H9 (cell line): Measurements from ENCODE around the gene LRRC27. TPM values are rescaled to one million over a fixed set of nuclear protein-coding genes. Genes with fewer than 3 reads are reported as not detected.

Experiments used
- DNase-seq: peaks from one replicate; pipeline ENCODE4 v3.0.0-alpha.2; 2017
- H2AFZ ChIP-seq: one replicate; pipeline ENCODE4 v1.6.1; 2013; ENCODE audit warnings: mild to moderate bottlenecking, low read length, control low read depth, moderate library complexity
- H2AK5ac ChIP-seq: 2 replicates; pipeline ENCODE4 v1.6.1; 2013; ENCODE audit warnings: low read length, control low read depth, mixed read lengths; ENCODE audit not compliant: insufficient read length
- H2BK120ac ChIP-seq: one replicate; pipeline ENCODE4 v1.6.1; 2013; ENCODE audit warnings: low read depth, mild to moderate bottlenecking, low read length, control low read depth, inconsistent platforms; ENCODE audit not compliant: poor library complexity, severe bottlenecking
- H2BK12ac ChIP-seq: 2 replicates; pipeline ENCODE4 v1.6.1; 2013; ENCODE audit warnings: low read length, control low read depth, mixed read lengths, low read depth; ENCODE audit not compliant: insufficient read length
- H2BK15ac ChIP-seq: 2 replicates; pipeline ENCODE4 v1.6.1; 2013; ENCODE audit warnings: low read depth, low read length, control low read depth
- H2BK20ac ChIP-seq: one replicate; pipeline ENCODE4 v1.6.1; 2013; ENCODE audit warnings: low read depth, mild to moderate bottlenecking, low read length, control low read depth, inconsistent platforms; ENCODE audit not compliant: poor library complexity, severe bottlenecking
- H2BK5ac ChIP-seq: 2 replicates; pipeline ENCODE4 v1.6.1; 2013; ENCODE audit warnings: low read length, control low read depth, mixed read lengths; ENCODE audit not compliant: insufficient read length
- H3K14ac ChIP-seq: 2 replicates; pipeline ENCODE4 v1.6.1; 2013; ENCODE audit warnings: low read length, control low read depth; ENCODE audit not compliant: insufficient read depth
- H3K18ac ChIP-seq: 2 replicates; pipeline ENCODE4 v1.6.1; 2013; ENCODE audit warnings: low read depth, mild to moderate bottlenecking, mixed read lengths, low read length, control low read depth; ENCODE audit not compliant: insufficient read length
- H3K23ac ChIP-seq: 2 replicates; pipeline ENCODE4 v1.6.1; 2013; ENCODE audit warnings: low read length, control low read depth, mixed read lengths, low read depth; ENCODE audit not compliant: insufficient read length
- H3K23me2 ChIP-seq: 2 replicates; pipeline ENCODE4 v1.6.1; 2013; ENCODE audit warnings: low read depth, mild to moderate bottlenecking, mixed read lengths, low read length, control low read depth; ENCODE audit not compliant: insufficient read length, poor library complexity, severe bottlenecking
- H3K27ac ChIP-seq: 2 replicates; pipeline ENCODE4 v1.5.1; 2013; ENCODE audit warnings: low read length, control low read depth, mixed read lengths, low read depth; ENCODE audit not compliant: insufficient read length
- H3K27me3 ChIP-seq: 2 replicates; pipeline ENCODE4 v1.6.1; 2013; ENCODE audit warnings: low read length, control low read depth, inconsistent platforms; ENCODE audit not compliant: insufficient read depth
- H3K4ac ChIP-seq: 2 replicates; pipeline ENCODE4 v1.6.1; 2013; ENCODE audit warnings: low read depth, mild to moderate bottlenecking, control low read depth, inconsistent platforms, low read length, moderate library complexity
- H3K4me1 ChIP-seq: 2 replicates; pipeline ENCODE4 v1.6.1; 2013; ENCODE audit warnings: low read length, control low read depth, inconsistent platforms; ENCODE audit not compliant: insufficient read depth
- H3K4me2 ChIP-seq: 2 replicates; pipeline ENCODE4 v1.6.1; 2013; ENCODE audit warnings: low read length, control low read depth, mixed read lengths; ENCODE audit not compliant: insufficient read length, insufficient read depth
- H3K56ac ChIP-seq: 2 replicates; pipeline ENCODE4 v1.6.1; 2013; ENCODE audit warnings: low read depth, mild to moderate bottlenecking, mixed read lengths, low read length, control low read depth; ENCODE audit not compliant: insufficient read length
- H3K79me1 ChIP-seq: 2 replicates; pipeline ENCODE4 v1.6.1; 2013; ENCODE audit warnings: low read depth, mild to moderate bottlenecking, moderate library complexity, low read length, control low read depth, inconsistent platforms; ENCODE audit not compliant: insufficient read depth, poor library complexity, severe bottlenecking
- H3K79me2 ChIP-seq: 2 replicates; pipeline ENCODE4 v1.6.1; 2013; ENCODE audit warnings: low read length, control low read depth, inconsistent platforms; ENCODE audit not compliant: insufficient read depth
- H3K9ac ChIP-seq: 2 replicates; pipeline ENCODE4 v1.6.1; 2013; ENCODE audit warnings: low read length, control low read depth, mixed read lengths; ENCODE audit not compliant: insufficient read length; ENCODE audit errors: extremely low read depth
- H3K9me3 ChIP-seq: one replicate; pipeline ENCODE4 v1.6.1; 2013; ENCODE audit warnings: low read depth, low read length, inconsistent platforms; ENCODE audit not compliant: control insufficient read depth
- H3T11ph ChIP-seq: one replicate; pipeline ENCODE4 v1.6.1; 2013; ENCODE audit warnings: mild to moderate bottlenecking, low read length, control low read depth, inconsistent platforms
- H4K20me1 ChIP-seq: one replicate; pipeline ENCODE4 v1.6.1; 2013; ENCODE audit not compliant: control insufficient read depth, insufficient read length, insufficient read depth
- H4K5ac ChIP-seq: 2 replicates; pipeline ENCODE4 v1.6.1; 2013; ENCODE audit warnings: low read depth, mild to moderate bottlenecking, mixed read lengths, low read length, control low read depth; ENCODE audit not compliant: insufficient read length
- H4K8ac ChIP-seq: replicated peaks from 2 replicates; pipeline ENCODE4 v1.6.1; 2013; ENCODE audit warnings: low read length, control low read depth, mixed read lengths, low read depth; ENCODE audit not compliant: insufficient read length
- H4K91ac ChIP-seq: 2 replicates; pipeline ENCODE4 v1.6.1; 2013; ENCODE audit warnings: low read depth, mild to moderate bottlenecking, moderate library complexity, mixed read lengths, low read length, control low read depth; ENCODE audit not compliant: insufficient read length
- H3K27ac Mint-ChIP-seq, 3 experiments: 2 replicates in 2 of 3; 3 replicates in 1 of 3; pipeline ENCODE4 v1.8.0; 2020 to 2021; ENCODE audit warnings: mixed read lengths in 3 of 3, mild to moderate bottlenecking in 1 of 3, moderate library complexity in 1 of 3
- H3K27me3 Mint-ChIP-seq: 2 replicates; pipeline ENCODE4 v1.8.0; 2021; ENCODE audit warnings: low read depth, mild to moderate bottlenecking, moderate library complexity, mixed read lengths
- H3K36me3 Mint-ChIP-seq, 3 experiments: 2 replicates in 2 of 3; 3 replicates in 1 of 3; pipeline ENCODE4 v1.8.0; 2020 to 2021; ENCODE audit warnings: low read depth in 3 of 3, mixed read lengths in 3 of 3; ENCODE audit not compliant: insufficient read depth in 1 of 3
- H3K4me1 Mint-ChIP-seq, 2 experiments: 2 replicates each; pipeline ENCODE4 v1.8.0; 2020; ENCODE audit warnings: mixed read lengths in 2 of 2
- H3K4me3 Mint-ChIP-seq, 2 experiments: 2 replicates in 1 of 2; 3 replicates in 1 of 2; pipeline ENCODE4 v1.8.0; 2020 to 2021; ENCODE audit warnings: mild to moderate bottlenecking in 2 of 2, mixed read lengths in 2 of 2, moderate library complexity in 1 of 2
- H3K9me3 Mint-ChIP-seq, 2 experiments: 2 replicates in 1 of 2; 3 replicates in 1 of 2; pipeline ENCODE4 v1.8.0; 2020; ENCODE audit warnings: mild to moderate bottlenecking in 2 of 2, mixed read lengths in 2 of 2, moderate library complexity in 1 of 2
- WGBS: extraction: QIAGEN DNeasy Blood & Tissue Kit; methylation state at CpG from one replicate; pipeline ENCODE4 v1.1.7; 2013; ENCODE audit warnings: missing lambda C conversion rate, low lambda C conversion rate, mixed read lengths; ENCODE audit not compliant: insufficient read length; ENCODE audit errors: extremely low coverage; 5-methylcytosine and 5-hydroxymethylcytosine counted together
- total RNA-seq: library from RNA; stranded (reverse); gene quantifications from 2 replicates; pipeline ENCODE4 v1.2.1, GENCODE V29; 2021
- TF ChIP-seq, protein P1 (sequence below): fragments of 200-600 bp; sonication (generic); conservative IDR thresholded peaks from 3 replicates; pipeline ENCODE4 v1.8.0; 2021; ENCODE audit warnings: antibody characterized with exemption, mild to moderate bottlenecking

Gene LRRC27
- total RNA-seq, 1 experiment from 2014 or later, result 2.7 TPM

DNA sequence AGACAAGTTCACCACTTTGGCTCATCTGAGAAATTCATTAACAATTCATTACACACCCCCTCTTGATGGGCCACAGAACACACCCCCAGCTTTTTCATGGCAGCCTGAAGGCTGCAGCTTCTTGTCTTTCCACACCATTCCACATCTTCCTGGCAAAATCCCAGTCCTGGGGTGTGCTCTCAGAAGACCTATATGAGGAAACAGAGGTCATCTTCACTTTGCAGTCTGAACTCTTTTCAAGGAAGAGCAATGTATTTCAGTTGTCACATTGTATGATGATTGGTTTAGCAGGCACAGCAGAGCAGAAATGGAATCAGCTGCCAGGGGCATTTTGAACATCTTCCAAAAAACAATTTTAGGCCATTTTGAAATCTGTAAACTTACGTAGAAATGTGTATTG is 7.8 kb upstream of the LRRC27 start:
- TF ChIP-seq, protein P1, sequence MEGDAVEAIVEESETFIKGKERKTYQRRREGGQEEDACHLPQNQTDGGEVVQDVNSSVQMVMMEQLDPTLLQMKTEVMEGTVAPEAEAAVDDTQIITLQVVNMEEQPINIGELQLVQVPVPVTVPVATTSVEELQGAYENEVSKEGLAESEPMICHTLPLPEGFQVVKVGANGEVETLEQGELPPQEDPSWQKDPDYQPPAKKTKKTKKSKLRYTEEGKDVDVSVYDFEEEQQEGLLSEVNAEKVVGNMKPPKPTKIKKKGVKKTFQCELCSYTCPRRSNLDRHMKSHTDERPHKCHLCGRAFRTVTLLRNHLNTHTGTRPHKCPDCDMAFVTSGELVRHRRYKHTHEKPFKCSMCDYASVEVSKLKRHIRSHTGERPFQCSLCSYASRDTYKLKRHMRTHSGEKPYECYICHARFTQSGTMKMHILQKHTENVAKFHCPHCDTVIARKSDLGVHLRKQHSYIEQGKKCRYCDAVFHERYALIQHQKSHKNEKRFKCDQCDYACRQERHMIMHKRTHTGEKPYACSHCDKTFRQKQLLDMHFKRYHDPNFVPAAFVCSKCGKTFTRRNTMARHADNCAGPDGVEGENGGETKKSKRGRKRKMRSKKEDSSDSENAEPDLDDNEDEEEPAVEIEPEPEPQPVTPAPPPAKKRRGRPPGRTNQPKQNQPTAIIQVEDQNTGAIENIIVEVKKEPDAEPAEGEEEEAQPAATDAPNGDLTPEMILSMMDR, result no peak
- Histone ChIP-seq H3K27ac (no peak overlapping the region), H2BK120ac (no peak overlapping the region), H4K20me1 (peaks cover 4% of the 10 kb centered on the region), H3K79me2 (no peaks in the 10 kb centered on the region), H3K4me2 (no peak overlapping the region), H2BK12ac (no peak overlapping the region), H3K9me3 (no peaks in the 10 kb centered on the region), H4K8ac (no peak overlapping the region), H3K23me2 (no peaks in the 10 kb centered on the region), H3K23ac (no peak overlapping the region), H3K4ac (no peak overlapping the region), H3K79me1 (peaks cover 3% of the 10 kb centered on the region), H2AFZ (no peak overlapping the region), H3K18ac (no peak overlapping the region), H3K14ac (no peak overlapping the region), H2BK15ac (no peak overlapping the region), H2BK20ac (no peak overlapping the region), H3T11ph (no peak overlapping the region), H3K27me3 (no peaks in the 10 kb centered on the region), H4K91ac (no peak overlapping the region), H4K5ac (no peak overlapping the region), H3K4me1 (no peaks in the 10 kb centered on the region), H2AK5ac (no peak overlapping the region), H2BK5ac (no peak overlapping the region), H3K56ac (no peak overlapping the region), H3K9ac (no peak overlapping the region)
- no peak for DNase-seq
- Mint-ChIP-seq H3K36me3 (peaks cover 27 to 49% (median 29%) of the 10 kb centered on the region in 3 experiments), H3K4me1 (peaks cover 8 to 15% of the 10 kb centered on the region in 2 experiments; a peak in 3 of 4 replicates), H3K9me3 (peaks cover 0 to 2% of the 10 kb centered on the region in 2 experiments; a peak in 1 of 5 replicates), H3K4me3 (no peak overlapping the region), H3K27ac (no peak overlapping the region), H3K27me3 (0 out of 2 replicates have a peak, but pooled peaks cover 2% of the 10 kb centered on the region)
- WGBS, result no CpG with 5 or more reads among the region's 1 CpG
